Osteocyte (in vitro differentiated cells): Measurements from ENCODE around the gene DAB2IP. TPM values are rescaled to one million over a fixed set of nuclear protein-coding genes. Genes with fewer than 3 reads are reported as not detected.

Experiments
- DNase-seq: peaks from one replicate; pipeline ENCODE4 v3.0.0; 2021; ENCODE audit warnings: mixed read lengths; ENCODE audit not compliant: unreplicated experiment; ENCODE audit errors: extremely low spot score
- H3K27ac Mint-ChIP-seq: one replicate; pipeline ENCODE4 v1.8.0; 2021; ENCODE audit warnings: mild to moderate bottlenecking, mixed read lengths; ENCODE audit not compliant: unreplicated experiment
- H3K27me3 Mint-ChIP-seq: one replicate; pipeline ENCODE4 v1.8.0; 2021; ENCODE audit warnings: mixed read lengths; ENCODE audit not compliant: unreplicated experiment
- H3K36me3 Mint-ChIP-seq: one replicate; pipeline ENCODE4 v1.8.0; 2021; ENCODE audit warnings: mixed read lengths; ENCODE audit not compliant: unreplicated experiment
- H3K4me1 Mint-ChIP-seq: one replicate; pipeline ENCODE4 v1.8.0; 2021; ENCODE audit warnings: mixed read lengths; ENCODE audit not compliant: unreplicated experiment
- H3K4me3 Mint-ChIP-seq: one replicate; pipeline ENCODE4 v1.8.0; 2021; ENCODE audit warnings: mild to moderate bottlenecking, moderate library complexity, mixed read lengths; ENCODE audit not compliant: unreplicated experiment
- H3K9me3 Mint-ChIP-seq: one replicate; pipeline ENCODE4 v1.8.0; 2021; ENCODE audit warnings: mixed read lengths; ENCODE audit not compliant: unreplicated experiment
- total RNA-seq: library from RNA; stranded (reverse); gene quantifications from 2 replicates; pipeline ENCODE4 v1.2.1, GENCODE V29; 2021
- TF ChIP-seq, protein P1 (sequence below): fragments of 200-600 bp; sonication (generic); IDR thresholded peaks from 2 replicates; pipeline ENCODE4 v1.5.0; 2021; ENCODE audit warnings: antibody characterized with exemption, mild to moderate bottlenecking, moderate library complexity

DAB2IP gene
- total RNA-seq, 1 donor from 2014 or later, result 43.6 TPM

DNA sequence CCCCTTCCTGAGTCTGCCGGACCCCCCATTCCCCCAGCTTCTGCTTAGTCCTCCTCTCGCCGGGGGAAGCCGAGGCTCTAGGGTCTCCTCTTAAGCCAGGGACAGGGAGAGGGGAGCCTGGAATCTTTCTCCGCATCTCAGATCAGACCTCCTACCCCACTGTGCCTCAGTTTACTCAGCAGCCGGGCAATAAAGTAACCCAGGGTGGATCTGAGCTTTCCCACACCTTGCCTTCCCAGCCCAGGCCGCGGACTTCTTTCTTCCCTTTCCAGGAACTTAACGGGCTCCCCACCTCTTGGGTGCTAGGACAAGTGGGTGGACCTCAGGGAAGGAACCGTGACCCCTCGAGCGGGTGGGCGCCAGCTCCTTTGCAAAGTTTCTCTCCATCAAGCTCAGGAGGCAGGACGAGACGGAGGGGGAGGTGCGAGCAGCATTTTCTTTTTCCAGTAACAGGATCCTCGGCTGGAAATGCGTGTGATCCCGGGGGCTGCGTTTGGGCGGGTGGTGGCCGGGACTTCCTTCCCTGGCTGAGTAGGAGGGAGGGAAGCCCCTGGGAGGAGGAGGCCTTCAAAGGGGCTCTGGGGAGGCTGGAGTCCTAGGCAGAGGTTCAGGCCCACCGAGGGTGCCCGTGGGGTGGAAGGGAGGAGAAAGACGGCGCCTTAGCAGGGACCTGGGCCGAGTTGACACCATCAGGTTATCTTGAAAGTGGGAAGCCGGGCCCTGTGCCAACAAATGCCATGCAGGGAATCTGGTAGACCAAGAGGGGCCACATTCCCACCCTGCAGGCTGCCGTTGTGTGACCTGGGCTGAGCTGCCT lies 795 bp downstream of the DAB2IP start:
- Mint-ChIP-seq H3K27ac (peak overlapping the region; percentile 75), H3K4me1 (peaks cover 40% of the 10 kb centered on the region), H3K36me3 (peaks cover 3% of the 10 kb centered on the region), H3K4me3 (peak overlapping the region; percentile 88), H3K27me3 (no peaks in the 10 kb centered on the region), H3K9me3 (no peaks in the 10 kb centered on the region)
- DNase-seq, result no peak
- TF ChIP-seq, protein P1, sequence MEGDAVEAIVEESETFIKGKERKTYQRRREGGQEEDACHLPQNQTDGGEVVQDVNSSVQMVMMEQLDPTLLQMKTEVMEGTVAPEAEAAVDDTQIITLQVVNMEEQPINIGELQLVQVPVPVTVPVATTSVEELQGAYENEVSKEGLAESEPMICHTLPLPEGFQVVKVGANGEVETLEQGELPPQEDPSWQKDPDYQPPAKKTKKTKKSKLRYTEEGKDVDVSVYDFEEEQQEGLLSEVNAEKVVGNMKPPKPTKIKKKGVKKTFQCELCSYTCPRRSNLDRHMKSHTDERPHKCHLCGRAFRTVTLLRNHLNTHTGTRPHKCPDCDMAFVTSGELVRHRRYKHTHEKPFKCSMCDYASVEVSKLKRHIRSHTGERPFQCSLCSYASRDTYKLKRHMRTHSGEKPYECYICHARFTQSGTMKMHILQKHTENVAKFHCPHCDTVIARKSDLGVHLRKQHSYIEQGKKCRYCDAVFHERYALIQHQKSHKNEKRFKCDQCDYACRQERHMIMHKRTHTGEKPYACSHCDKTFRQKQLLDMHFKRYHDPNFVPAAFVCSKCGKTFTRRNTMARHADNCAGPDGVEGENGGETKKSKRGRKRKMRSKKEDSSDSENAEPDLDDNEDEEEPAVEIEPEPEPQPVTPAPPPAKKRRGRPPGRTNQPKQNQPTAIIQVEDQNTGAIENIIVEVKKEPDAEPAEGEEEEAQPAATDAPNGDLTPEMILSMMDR, result no peak

DNA sequence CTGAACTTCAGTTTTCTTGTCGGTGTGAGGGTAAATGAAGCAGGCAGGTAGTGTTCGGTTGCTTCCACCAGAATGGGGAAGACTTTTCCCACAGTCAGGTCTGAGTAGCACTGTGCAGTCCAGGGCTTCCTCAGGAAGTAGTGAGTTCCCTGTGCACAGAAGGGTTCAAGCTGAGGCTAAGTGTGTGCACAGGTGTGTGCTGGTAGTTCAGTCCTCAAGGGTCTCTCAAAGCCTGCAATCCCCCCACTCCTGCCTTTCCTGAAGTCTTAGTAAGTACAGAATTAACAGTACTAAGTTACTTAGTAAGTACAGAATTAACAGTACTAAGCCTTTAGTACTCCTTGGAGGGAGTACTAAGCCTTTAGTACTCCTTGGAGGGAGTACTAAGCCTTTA lies 1.4 kb downstream of the DAB2IP start:
- no peak for DNase-seq
- Mint-ChIP-seq H3K4me3 (peak overlapping the region; percentile 88), H3K9me3 (no peaks in the 10 kb centered on the region), H3K4me1 (peaks cover 40% of the 10 kb centered on the region), H3K27ac (no peak overlapping the region), H3K27me3 (no peaks in the 10 kb centered on the region), H3K36me3 (peaks cover 3% of the 10 kb centered on the region)
- TF ChIP-seq, protein P1, result no peak

DNA sequence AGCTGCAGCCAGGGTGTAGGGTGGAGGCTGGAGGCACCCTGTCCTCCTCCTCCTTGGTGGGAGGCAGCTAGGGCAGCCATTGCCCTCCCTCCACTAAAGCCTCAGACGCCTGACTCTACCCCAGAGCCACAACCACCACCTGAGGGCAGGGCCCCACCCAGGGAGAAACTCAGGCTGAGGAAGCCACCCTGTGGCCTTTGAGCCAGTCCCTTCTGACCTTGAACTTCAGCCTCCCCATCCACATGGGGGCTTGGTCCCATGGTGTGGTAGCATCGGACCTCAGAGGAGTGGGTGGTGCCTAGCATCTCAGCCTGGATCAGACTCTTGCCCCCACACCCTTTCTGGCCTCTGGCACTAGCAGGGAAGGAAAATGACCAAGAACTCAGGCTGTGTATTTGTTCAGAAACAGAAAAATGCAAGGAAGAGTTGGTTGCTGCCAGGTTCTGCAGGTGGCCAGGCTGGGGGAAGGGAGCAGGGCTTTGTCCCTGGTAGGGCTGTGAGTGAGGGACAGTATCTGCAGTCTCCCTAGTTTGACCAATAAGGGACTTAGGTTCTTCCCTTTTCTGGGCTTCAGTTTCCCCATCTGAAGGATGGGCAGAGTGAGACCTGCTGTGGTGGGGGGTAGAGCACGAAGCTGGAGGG lies 3.2 kb downstream of the DAB2IP start:
- Mint-ChIP-seq H3K36me3 (peaks cover 3% of the 10 kb centered on the region), H3K27ac (no peak overlapping the region), H3K4me3 (no peak overlapping the region), H3K9me3 (no peaks in the 10 kb centered on the region), H3K4me1 (peaks cover 37% of the 10 kb centered on the region), H3K27me3 (no peaks in the 10 kb centered on the region)
- TF ChIP-seq, protein P1, result no peak
- no peak for DNase-seq

DNA sequence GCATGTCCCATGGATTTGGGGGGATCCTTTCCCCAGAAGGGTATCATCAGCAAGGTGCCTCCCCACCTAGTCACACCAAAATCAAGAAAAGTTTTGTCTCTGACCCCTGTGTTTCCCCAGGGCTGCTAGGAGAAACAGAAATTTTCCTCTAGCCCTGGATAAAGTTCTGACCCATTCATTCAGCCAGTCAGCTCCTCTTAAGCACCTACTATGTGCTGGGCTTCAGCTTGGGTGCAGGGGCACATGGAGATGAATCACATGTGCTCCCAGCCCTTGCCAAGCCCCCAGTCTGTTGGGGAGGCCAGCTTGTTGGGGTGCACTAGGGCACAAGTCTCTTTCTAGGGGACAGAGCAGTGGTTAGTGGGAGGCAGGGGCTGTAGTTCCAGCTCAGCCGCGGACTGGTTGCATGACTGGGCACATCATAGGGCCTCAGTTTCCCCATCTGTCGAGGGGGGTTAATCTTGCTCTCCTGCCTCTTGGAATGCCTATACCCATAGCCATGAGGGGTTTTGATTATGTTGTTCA lies 3.9 kb downstream of the DAB2IP start:
- Mint-ChIP-seq H3K4me3 (no peak overlapping the region), H3K36me3 (peaks cover 3% of the 10 kb centered on the region), H3K4me1 (peaks cover 30% of the 10 kb centered on the region), H3K27me3 (no peaks in the 10 kb centered on the region), H3K9me3 (no peaks in the 10 kb centered on the region), H3K27ac (no peak overlapping the region)
- TF ChIP-seq, protein P1, result no peak
- no peak for DNase-seq

DNA sequence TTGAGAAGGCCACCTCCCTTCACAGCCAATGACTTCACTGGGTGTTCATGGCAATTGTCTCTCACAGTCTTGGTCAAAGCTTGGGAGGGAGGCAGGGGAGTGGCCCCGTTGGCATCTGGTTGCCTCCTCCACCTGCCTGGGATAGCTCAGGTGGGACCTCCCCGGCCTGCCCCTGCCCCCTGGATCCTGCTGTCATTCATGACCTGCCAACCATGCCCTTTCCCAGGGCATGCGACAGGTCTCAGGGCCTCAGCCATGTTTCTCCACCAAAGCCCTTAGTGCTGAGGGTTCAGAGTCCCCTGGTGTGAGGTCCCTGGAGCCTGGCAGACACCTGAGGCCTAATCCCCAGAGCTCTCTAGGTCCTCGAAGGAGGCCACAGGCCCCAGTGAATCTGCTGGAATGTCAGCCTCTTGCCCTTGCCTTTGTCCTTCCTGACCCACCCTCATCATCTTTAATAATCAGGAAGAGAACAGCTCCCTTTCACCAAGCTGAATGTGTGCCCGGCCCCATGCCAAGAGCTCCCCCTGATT lies 5.6 kb downstream of the DAB2IP start:
- Mint-ChIP-seq H3K9me3 (no peaks in the 10 kb centered on the region), H3K4me1 (peaks cover 20% of the 10 kb centered on the region), H3K4me3 (no peak overlapping the region), H3K27ac (no peak overlapping the region), H3K27me3 (no peaks in the 10 kb centered on the region), H3K36me3 (peaks cover 3% of the 10 kb centered on the region)
- TF ChIP-seq, protein P1, result no peak
- no peak for DNase-seq
